Colon (tissue), 2 donors: ENCODE measurements around the gene ZMYM2.

ENCODE experiments used
- FAIRE-seq: peaks from 2 replicates; lab custom pipeline; 2012; peaks lifted over from hg19 to GRCh38; lab: Jason Lieb, UNC
- donor health status: control.
- donor health status: control.

The ZMYM2 gene

GRCh38 chr13:20049558-20050473, 91.3 kb downstream of the ZMYM2 start:
- FAIRE-seq, result no peak

DNA sequence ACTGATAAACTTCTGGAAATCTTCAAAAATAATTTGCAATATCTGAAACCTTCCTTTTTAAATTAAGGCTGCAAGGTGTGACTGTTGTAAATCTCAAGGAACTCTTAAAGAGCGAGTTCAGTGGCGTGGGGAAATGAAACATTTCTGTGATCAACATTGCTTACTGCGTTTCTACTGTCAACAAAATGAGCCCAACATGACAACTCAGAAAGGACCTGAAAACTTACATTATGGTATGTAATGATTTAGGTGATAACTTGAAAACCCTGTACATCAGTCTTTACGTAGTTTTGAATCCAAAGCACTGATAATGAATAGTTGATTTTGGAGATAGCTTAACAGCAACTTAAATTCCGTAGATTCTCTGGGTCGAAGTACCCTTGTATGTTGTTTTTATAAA, 92.8 kb downstream of the ZMYM2 start:
- FAIRE-seq, result no peak

DNA sequence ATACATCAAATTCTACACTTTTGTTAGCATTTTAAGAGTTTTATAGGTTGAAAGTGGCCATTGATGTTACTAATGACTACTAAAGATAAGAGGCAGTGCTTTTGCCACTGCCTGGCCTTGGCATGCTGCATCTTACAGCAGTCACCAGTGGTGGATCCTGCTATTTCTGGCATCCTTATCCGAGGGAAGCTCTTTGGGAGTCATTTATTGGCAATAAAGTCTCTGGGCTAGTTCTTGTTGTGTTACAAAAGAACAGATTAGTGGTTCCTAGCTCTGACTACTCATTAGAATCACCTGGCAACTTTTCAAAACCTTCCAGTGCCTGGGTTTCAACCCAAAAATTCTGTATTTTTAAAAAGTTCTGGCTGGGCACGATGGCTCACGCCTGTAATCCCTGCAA, 94.5 kb downstream of the ZMYM2 start:
- FAIRE-seq, result no peak

DNA sequence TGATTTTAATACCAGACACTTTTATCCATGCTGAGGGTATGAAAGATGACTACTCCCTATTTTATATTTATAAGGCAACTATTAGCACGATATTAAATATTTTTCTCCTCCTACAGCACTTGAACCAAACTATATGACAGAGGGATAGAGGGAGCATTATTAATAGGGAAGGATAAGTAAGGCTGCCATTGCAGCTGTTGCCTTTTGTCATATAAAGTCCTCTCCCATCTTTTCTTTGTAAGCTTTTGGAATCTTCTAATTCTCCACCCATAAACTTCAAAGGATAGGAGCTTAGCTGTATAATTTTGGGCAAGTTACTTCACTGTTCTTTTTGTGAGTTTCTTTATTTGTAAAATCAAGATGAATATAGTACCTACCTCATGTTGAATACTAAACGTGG, 95.4 kb downstream of the ZMYM2 start:
- no peak for FAIRE-seq

DNA sequence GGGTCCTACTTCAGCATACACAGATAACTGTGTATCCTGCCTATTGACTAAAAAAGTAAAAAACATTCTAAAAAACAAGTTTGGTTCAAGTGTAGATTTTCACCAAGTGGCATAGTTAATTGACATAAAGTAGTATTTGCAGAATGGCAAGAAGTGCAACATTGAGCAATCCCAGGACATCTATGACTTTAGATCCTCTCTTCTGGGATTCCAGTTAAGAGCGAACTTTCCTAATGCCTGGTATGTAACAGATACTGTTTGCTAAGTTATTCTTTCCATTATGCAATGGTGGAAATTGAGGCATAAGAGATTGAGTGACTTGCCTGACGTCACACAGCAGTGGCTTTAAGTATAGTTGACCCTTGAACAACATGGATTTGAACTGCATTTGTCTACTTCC, 96.1 kb downstream of the ZMYM2 start:
- no peak for FAIRE-seq

DNA sequence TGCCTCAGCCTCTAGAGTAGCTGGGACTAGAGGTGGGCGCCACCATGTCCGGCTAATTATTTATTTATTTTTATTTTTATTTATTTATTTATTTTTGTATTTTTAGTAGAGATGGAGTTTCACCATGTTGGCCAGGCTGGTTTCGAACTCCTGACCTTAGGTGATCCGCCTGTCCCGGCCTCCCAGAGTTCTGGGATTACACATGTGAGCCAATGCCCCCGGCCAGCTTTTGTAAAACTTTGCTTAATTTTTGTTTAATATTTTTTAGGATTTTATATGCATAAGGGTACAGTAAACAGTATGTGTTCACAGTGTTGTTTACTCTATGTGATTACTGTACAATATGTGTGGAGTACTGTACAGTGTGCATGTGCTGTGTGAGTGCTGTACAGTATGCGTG, 98.7 kb downstream of the ZMYM2 start:
- no peak for FAIRE-seq

DNA sequence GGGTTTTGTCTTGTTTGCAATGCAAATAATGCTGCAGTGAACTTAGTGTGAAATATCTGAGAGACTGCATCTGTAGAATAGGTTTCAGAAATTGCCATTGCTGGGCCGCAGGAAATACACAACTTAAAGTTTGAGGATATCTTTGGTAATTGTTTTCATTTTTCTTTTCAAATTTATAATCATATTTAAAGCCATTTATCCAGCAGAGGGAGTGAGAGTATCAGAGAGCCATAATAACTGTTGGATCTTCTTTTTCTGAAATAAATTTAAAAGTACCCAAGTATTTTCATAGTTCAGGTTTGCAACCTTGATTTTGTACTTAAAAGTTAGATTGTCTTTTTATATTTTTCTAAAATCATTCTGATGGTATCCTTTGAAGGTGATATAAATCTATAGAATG, 99.4 kb downstream of the ZMYM2 start:
- no peak for FAIRE-seq

- no peak for FAIRE-seq
Observed at GRCh38 chr13:20058476-20058875, 99.9 kb downstream of the ZMYM2 start.

GRCh38 chr13:20064128-20064527, 105.6 kb downstream of the ZMYM2 start:
- no peak for FAIRE-seq

DNA sequence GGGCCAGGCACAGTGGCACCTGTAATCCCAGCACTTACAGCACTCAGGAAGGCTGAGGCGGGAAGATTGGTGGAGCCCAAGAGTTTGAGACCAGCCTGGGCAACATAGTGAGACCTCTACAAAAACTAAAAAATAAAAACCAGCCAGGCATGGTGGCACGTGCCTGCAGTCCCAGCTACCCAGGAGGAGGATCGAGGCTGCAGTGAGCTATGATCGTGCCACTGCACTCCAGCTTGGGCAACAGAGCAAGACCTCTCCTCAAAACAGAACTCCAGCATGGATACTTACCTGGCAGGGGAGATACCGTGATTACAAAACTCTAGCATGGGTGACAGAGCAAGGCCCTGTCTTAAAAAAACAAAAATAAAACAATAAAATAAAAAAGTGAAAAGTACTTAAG, 107.0 kb downstream of the ZMYM2 start:
- no peak for FAIRE-seq

GRCh38 chr13:20069956-20070355, 111.4 kb downstream of the ZMYM2 start:
- FAIRE-seq, result no peak

DNA sequence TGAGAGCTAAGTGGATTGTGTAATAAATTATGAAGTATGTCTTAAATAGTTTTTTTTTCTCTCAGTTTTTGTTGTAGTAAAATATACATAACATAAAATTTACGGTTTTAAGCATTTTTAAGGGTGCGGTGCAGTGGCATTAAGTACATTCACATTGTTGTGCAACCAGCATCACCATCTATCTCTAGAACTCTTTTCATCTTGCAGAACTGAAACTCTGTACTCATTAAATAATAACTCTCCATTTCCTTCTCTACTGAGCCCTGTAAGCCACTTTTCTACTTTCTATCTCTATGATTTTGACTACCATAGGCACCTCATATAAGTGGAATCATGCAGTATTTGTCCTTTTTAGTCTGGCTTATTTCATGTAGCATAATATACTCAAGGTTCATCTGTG, 115.2 kb downstream of the ZMYM2 start:
- no peak for FAIRE-seq

- no peak for FAIRE-seq
Observed at GRCh38 chr13:20074966-20075365, 116.4 kb downstream of the ZMYM2 start.

DNA sequence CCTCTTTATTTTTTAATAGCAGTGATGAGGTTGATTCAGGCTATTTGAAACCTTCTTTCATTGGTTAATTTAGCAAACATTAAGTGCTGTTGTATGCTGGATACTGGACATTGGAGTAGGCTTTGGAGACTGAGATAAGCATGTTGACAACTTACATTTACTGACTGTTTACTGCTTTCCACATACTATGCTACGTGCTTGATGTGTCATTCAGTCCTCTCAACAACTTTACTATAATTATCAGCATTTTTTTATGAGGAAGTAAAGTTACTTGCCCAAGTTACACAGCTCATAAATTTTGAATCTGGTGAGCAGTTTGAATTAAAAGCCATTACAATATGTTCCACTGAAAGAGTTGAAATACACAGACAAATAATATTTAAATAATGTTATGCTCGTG, 118.6 kb downstream of the ZMYM2 start:
- FAIRE-seq, result no peak

- no peak for FAIRE-seq
Observed at GRCh38 chr13:20080377-20081164, 122.0 kb downstream of the ZMYM2 start.

DNA sequence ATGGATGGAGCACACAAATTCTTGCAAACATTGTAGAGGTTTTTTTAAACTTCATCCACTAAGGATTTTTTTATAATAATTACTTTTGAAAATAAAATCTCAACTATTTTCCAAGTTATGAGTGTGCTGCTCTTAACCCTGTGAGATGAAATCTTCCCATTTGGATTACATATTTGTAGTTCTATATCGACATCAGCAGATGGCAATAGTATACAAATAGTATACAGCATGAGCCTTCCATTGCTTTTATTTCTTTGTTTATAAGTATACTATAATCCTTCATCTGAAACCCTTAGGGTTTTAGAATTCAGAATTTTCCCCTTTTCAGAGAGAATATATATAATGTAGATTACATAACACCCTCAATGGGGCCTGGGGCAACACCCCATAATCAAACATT, 131.8 kb downstream of the ZMYM2 start:
- peak; percentile 43 for FAIRE-seq

GRCh38 chr13:20093951-20094350, 135.4 kb downstream of the ZMYM2 start:
- FAIRE-seq, result no peak

- FAIRE-seq, result no peak
Observed at GRCh38 chr13:20099319-20099718, 140.8 kb downstream of the ZMYM2 start.

DNA sequence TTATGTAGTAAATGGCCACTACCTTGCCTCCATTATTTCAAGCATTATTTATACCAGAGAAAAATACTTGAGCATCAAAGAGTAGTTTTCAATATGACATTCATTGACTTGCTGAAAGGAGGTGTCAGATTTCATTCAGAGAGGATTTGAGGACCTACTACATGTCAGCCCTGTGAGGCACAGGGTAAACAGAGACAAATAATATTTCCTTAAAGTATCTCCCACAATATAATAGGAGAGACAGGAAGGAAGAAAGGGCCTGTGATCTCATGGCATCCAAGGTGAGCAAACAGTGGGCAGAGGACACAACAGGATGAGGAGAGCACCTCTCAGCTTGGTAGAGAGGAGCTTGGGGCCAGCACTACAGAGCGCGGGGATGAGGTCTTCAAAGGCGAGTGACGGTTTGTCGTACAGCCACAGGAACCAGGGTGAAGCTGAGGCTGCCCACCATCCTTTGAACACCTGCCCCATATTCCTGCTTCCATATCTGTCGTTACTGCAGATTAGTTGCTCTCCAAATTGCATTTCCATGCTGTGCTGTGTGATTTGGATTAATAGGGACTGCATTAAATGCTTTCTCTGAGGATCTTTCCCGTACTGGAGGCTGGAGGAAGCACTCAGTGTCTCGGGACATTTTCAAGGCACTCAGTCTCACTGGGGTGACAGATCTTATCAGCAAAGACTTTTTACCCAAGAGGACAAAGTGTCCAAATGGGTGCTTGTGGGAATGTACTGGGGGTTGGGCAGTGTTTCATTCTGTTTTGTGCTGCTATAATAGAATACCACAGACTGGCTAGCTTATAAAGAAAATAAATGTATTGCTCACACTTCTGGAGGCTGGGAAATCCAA, 143.2 kb downstream of the ZMYM2 start:
- FAIRE-seq, result no peak

DNA sequence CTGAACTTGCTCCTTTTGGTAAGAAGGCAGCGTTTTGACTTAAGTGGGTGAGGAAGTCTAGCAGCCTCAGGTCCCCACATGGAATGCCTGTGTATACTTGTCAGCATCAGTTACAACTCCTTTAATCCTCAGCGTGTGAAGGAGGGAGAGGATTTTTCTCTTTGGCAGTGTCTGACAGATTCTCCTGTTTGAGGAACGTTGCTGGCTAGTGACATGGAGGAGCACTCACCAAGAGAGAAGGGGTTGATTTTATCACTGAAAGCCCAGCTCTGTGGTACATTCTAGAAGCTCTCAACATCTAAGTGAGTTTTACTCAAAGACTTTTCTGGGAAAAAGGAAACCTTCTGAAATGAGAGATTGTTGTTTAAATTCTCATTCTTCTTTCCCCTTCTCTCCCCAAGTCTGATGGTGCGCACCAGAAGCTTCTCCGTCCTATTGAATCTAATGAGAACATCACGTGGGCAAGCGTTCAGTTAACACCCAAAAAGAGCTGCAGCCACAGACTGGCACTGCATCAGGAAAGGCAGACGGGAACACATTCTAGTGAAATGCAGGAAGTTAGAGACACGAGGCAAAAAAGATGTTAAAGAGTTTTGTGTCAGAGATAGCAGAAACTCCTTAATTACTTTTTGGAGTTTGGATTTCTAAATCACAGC, 144.1 kb downstream of the ZMYM2 start:
- no peak for FAIRE-seq

- FAIRE-seq, result no peak
Observed at GRCh38 chr13:20105161-20105689, 146.7 kb downstream of the ZMYM2 start.

GRCh38 chr13:20106742-20107141, 148.2 kb downstream of the ZMYM2 start:
- FAIRE-seq, result no peak
